Measurements from ENCODE around the gene HOTAIR. TPM values are rescaled to one million over a fixed set of nuclear protein-coding genes. Genes with fewer than 3 reads are reported as not detected.

Gene HOTAIR
- total RNA-seq, 1 experiment from 2014 or later: 5.5 TPM

DNA sequence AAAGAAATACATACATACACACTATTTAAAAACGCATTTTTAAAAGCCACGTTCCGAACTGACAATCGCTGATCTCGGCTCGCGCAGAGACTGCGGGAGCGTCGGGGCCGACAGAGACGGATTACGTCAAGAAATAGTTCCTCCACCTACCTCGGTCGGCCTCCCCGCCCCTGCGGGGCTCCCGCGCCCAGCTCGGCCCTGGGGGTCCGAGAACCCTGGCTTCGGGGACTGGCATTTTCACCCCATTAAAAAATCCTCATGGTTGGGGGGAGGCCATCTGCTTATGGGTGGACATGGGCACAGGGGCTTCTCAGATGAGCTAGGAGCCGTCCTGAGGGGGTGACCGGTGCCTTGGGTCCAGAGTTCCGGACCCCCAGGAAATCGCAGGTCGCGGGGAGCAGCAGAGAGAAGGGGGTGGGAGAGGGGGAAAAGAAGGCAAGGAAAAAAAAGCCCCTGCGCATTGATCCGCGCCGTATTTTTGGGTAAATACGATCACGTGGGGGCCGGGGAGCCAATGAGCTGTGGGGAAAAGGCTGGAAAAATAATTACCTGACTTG is 24.9 kb upstream of the HOTAIR start:
- no TSS peak for BruUV-seq (replicated peaks)
- POLR2A ChIA-PET (ENCODE audit: low non-redundant PET): interaction anchor here (0.5 to 1.1 kb wide), 2 partner anchors 12 to 26 kb away, joined by 3 to 5 read pairs; no protein-coding TSS in a partner anchor
- Histone ChIP-seq H3K36me3 (ENCODE audit: insufficient read depth, low read length, poor library complexity, severe bottlenecking) (peaks cover 9% of the 10 kb centered on the region), H3K27ac (ENCODE audit: low read depth, low read length, poor library complexity, severe bottlenecking) (peak overlapping the region; percentile 97), H3K9me3 (ENCODE audit: low read depth, low read length, poor library complexity, severe bottlenecking) (no peaks in the 10 kb centered on the region), H3K4me1 (ENCODE audit: insufficient read depth, low read length, poor library complexity, severe bottlenecking) (peaks cover 66% of the 10 kb centered on the region), H3K27me3 (replicated peaks; ENCODE audit: insufficient read depth, low read depth, low read length, poor library complexity) (no peaks in the 10 kb centered on the region), H3K4me3 (ENCODE audit: low read depth, low read length, poor library complexity, severe bottlenecking) (peak overlapping the region; percentile 70)
- TF ChIP-seq EZH2 (IDR thresholded peaks at IDR 0.05; ENCODE audit: borderline replicate concordance, low read depth, low read length, poor library complexity, severe bottlenecking): no peak
- TF ChIP-seq, protein P1, sequence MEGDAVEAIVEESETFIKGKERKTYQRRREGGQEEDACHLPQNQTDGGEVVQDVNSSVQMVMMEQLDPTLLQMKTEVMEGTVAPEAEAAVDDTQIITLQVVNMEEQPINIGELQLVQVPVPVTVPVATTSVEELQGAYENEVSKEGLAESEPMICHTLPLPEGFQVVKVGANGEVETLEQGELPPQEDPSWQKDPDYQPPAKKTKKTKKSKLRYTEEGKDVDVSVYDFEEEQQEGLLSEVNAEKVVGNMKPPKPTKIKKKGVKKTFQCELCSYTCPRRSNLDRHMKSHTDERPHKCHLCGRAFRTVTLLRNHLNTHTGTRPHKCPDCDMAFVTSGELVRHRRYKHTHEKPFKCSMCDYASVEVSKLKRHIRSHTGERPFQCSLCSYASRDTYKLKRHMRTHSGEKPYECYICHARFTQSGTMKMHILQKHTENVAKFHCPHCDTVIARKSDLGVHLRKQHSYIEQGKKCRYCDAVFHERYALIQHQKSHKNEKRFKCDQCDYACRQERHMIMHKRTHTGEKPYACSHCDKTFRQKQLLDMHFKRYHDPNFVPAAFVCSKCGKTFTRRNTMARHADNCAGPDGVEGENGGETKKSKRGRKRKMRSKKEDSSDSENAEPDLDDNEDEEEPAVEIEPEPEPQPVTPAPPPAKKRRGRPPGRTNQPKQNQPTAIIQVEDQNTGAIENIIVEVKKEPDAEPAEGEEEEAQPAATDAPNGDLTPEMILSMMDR (conservative IDR thresholded peaks at IDR 0.05; ENCODE audit: low read depth, low read length): no peak
- intact Hi-C loops (cut with micrococcal nuclease; ENCODE audit: unreplicated experiment): no loop called here
- peak; percentile 94 for DNase-seq (ENCODE audit: low spot score)
- CTCF ChIA-PET: interaction anchor here (0.5 to 0.9 kb wide), 3 partner anchors 9 to 701 kb away, joined by 3 to 13 read pairs (median 3); partner anchors contain the start of genes HOXC10 and HOXC8

DNA sequence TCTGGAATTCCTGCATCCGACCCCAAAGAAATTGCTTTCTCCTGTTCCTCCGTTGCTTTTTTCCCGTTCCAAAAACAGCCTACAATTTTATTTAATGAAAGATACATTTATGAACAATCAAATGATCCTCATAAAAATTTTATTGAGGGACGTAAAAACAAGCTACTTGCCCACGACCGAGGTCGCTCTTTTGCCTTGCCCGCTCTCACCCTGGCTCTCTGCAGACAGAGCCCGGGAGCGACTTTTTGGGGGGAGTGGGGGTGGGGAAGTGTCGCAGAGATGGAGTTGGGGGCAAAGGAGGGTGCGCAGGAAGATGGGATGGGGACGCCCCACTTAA is 24.1 kb upstream of the HOTAIR start:
- TSS peak; percentile 20 for BruUV-seq (replicated peaks)
- Histone ChIP-seq H3K27me3 (replicated peaks; ENCODE audit: insufficient read depth, low read depth, low read length, poor library complexity) (no peaks in the 10 kb centered on the region), H3K27ac (ENCODE audit: low read depth, low read length, poor library complexity, severe bottlenecking) (peak overlapping the region; percentile 98), H3K9me3 (ENCODE audit: low read depth, low read length, poor library complexity, severe bottlenecking) (no peaks in the 10 kb centered on the region), H3K4me3 (ENCODE audit: low read depth, low read length, poor library complexity, severe bottlenecking) (peak overlapping the region; percentile 70), H3K4me1 (ENCODE audit: insufficient read depth, low read length, poor library complexity, severe bottlenecking) (peaks cover 70% of the 10 kb centered on the region), H3K36me3 (ENCODE audit: insufficient read depth, low read length, poor library complexity, severe bottlenecking) (peaks cover 9% of the 10 kb centered on the region)
- intact Hi-C loops (cut with micrococcal nuclease; ENCODE audit: unreplicated experiment): no loop called here
- POLR2A ChIA-PET (ENCODE audit: low non-redundant PET): interaction anchor here (1.1 kb wide), 1 partner anchor 11 kb away, joined by 5 read pairs; no protein-coding TSS in a partner anchor
- CTCF ChIA-PET: interaction anchor here (0.5 to 1.8 kb wide), 2 partner anchors 10 to 702 kb away, joined by 3 to 19 read pairs; partner anchors contain the start of gene HOXC8
- DNase-seq (ENCODE audit: low spot score): no peak
- TF ChIP-seq, protein P1 (conservative IDR thresholded peaks at IDR 0.05; ENCODE audit: low read depth, low read length): peak; percentile 28; the same call in 1 of the 2 replicates
- no peak for TF ChIP-seq EZH2 (IDR thresholded peaks at IDR 0.05; ENCODE audit: borderline replicate concordance, low read depth, low read length, poor library complexity, severe bottlenecking)

DNA sequence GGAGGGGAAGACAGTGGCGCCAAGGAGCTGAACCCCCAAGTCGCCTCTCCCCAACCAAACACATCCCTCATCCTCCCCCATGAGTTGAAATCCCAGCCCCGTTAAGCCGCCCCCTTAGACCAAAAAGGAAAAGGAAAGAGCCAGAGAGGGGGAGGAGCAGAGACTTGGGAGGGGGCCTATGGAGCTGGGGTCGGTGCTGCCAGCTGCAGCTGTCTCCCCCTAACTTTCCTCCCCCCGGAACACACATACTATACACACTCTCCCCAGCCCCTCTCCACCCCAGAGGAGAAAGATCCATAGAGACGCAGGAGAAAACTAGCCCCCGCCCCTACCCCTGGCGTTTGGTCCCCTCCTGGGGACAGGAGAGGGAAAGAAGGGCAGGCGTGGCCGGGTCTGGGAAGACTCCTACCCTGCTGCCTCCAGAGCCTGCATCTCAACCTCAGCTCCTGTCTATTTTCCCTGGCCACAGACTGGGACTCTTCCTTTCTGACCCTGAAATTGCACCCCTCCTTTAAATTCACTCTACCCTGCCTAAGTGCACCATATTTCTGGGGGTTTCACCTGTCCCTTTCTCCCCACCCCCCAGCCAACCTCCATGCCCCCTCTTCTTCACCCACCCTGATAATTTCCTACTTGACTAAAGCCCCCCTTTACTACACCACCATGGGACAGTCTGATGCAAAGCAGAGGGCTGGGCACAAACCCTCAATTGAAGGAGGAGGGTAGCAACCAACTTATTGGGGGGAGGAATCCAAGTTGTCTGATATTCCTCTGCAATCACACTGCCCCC is 23.6 kb upstream of the HOTAIR start:
- peaks cover 72% of the 10 kb centered on the region for H3K4me1 ChIP-seq (ENCODE audit: insufficient read depth, low read length, poor library complexity, severe bottlenecking)
- BruUV-seq (replicated peaks): no TSS peak
- no peak for TF ChIP-seq EZH2 (IDR thresholded peaks at IDR 0.05; ENCODE audit: borderline replicate concordance, low read depth, low read length, poor library complexity, severe bottlenecking)
- TF ChIP-seq, protein P1 (conservative IDR thresholded peaks at IDR 0.05; ENCODE audit: low read depth, low read length): no peak
- H3K27ac ChIP-seq (ENCODE audit: low read depth, low read length, poor library complexity, severe bottlenecking): peak overlapping the region; percentile 98
- DNase-seq (ENCODE audit: low spot score): no peak
- H3K9me3 ChIP-seq (ENCODE audit: low read depth, low read length, poor library complexity, severe bottlenecking): no peaks in the 10 kb centered on the region
- CTCF ChIA-PET: interaction anchor here (1.8 kb wide), 1 partner anchor 11 kb away, joined by 19 read pairs; the partner anchor contains the start of gene HOXC8
- H3K36me3 ChIP-seq (ENCODE audit: insufficient read depth, low read length, poor library complexity, severe bottlenecking): peaks cover 9% of the 10 kb centered on the region
- POLR2A ChIA-PET (ENCODE audit: low non-redundant PET): interaction anchor here (0.6 kb wide), 1 partner anchor 10 kb away, joined by 9 read pairs; no protein-coding TSS in a partner anchor
- H3K4me3 ChIP-seq (ENCODE audit: low read depth, low read length, poor library complexity, severe bottlenecking): peak overlapping the region; percentile 70
- intact Hi-C loops (cut with micrococcal nuclease; ENCODE audit: unreplicated experiment): no loop called here
- no peaks in the 10 kb centered on the region for H3K27me3 ChIP-seq (replicated peaks; ENCODE audit: insufficient read depth, low read depth, low read length, poor library complexity)
